Caco-2 (cell line): Measurements from ENCODE around the gene TBX15. TPM values are rescaled to one million over a fixed set of nuclear protein-coding genes. Genes with fewer than 3 reads are reported as not detected.

Experiments used
- BruUV-seq: library from RNA; stranded (reverse); fragments of 400-500 nt; replicated peaks from 2 replicates; lab custom pipeline; 2021; lab: Mats Ljungman, UMichigan
- CTCF ChIA-PET: fragments of 300-600 bp; sonication (Branson Sonifier 250); formaldehyde crosslinking; loops from one replicate; lab custom pipeline; 2022; ENCODE audit warnings: antibody characterized with exemption; lab: Charles Lee
- POLR2A ChIA-PET: fragments of 300-600 bp; sonication (Branson Sonifier 250); formaldehyde crosslinking; loops from one replicate; lab custom pipeline; 2022; ENCODE audit warnings: antibody characterized with exemption; lab: Charles Lee
- DNase-seq, 2 experiments: peaks; one replicate each; pipeline versions ENCODE4 v3.0.0 to v3.0.0-alpha.2; 2020 to 2022
- H3K27me3 ChIP-seq: replicated peaks from 2 replicates; pipeline ENCODE4 v1.6.0; 2011; ENCODE audit warnings: low read length; ENCODE audit not compliant: control insufficient read depth, insufficient read depth
- H3K36me3 ChIP-seq: 2 replicates; pipeline ENCODE4 v1.5.1; 2011; ENCODE audit warnings: low read length; ENCODE audit not compliant: control insufficient read depth, insufficient read depth
- H3K4me1 ChIP-seq: fragments of 250-450 bp; sonication (Bioruptor Pico); 2 replicates; pipeline ENCODE4 v1.5.1; 2020; ENCODE audit warnings: mild to moderate bottlenecking
- H3K4me3 ChIP-seq: 2 replicates; pipeline ENCODE4 v1.5.1; 2011; ENCODE audit warnings: low read depth, mild to moderate bottlenecking, control low read depth, low read length
- H3K9me3 ChIP-seq: fragments of 250-450 bp; sonication (Bioruptor Pico); 2 replicates; pipeline ENCODE4 v1.5.1; 2020; ENCODE audit warnings: mild to moderate bottlenecking, moderate library complexity
- H3K27ac Mint-ChIP-seq: one replicate; pipeline ENCODE4 v1.8.0; 2022; ENCODE audit warnings: mixed read lengths; ENCODE audit not compliant: unreplicated experiment
- H3K27me3 Mint-ChIP-seq: one replicate; pipeline ENCODE4 v1.8.0; 2022; ENCODE audit warnings: mixed read lengths; ENCODE audit not compliant: insufficient read depth, unreplicated experiment
- H3K36me3 Mint-ChIP-seq: one replicate; pipeline ENCODE4 v1.8.0; 2022; ENCODE audit warnings: mild to moderate bottlenecking, mixed read lengths; ENCODE audit not compliant: insufficient read depth, unreplicated experiment
- H3K4me1 Mint-ChIP-seq: one replicate; pipeline ENCODE4 v1.8.0; 2022; ENCODE audit warnings: low read depth, mixed read lengths; ENCODE audit not compliant: unreplicated experiment
- H3K4me3 Mint-ChIP-seq: one replicate; pipeline ENCODE4 v1.8.0; 2022; ENCODE audit warnings: mild to moderate bottlenecking, moderate library complexity, mixed read lengths; ENCODE audit not compliant: unreplicated experiment
- H3K9me3 Mint-ChIP-seq: one replicate; pipeline ENCODE4 v1.8.0; 2022; ENCODE audit warnings: mixed read lengths; ENCODE audit not compliant: unreplicated experiment
- CTCF ChIP-seq, 2 experiments: fragments of 200-600 bp in 1 of 2; IDR thresholded peaks; 1 replicate in 1 of 2; 2 replicates in 1 of 2; pipeline versions ENCODE4 v1.5.1 to v1.8.0; 2011 to 2022; ENCODE audit warnings: antibody characterized with exemption in 1 of 2, control low read depth in 1 of 2, inconsistent platforms in 1 of 2, low read depth in 1 of 2, low read length in 1 of 2, mild to moderate bottlenecking in 1 of 2, moderate library complexity in 1 of 2; ENCODE audit not compliant: insufficient read depth in 1 of 2, severe bottlenecking in 1 of 2, unreplicated experiment in 1 of 2
- intact Hi-C: fragments of 100-400 bp; cut with micrococcal nuclease; formaldehyde crosslinking; loops from one replicate; pipeline ENCODE4 v1.10.0; 2022; ENCODE audit not compliant: unreplicated experiment
- total RNA-seq: library from RNA; stranded (reverse); gene quantifications from 2 replicates; pipeline ENCODE4 v1.2.3, GENCODE V29; 2022

TBX15 gene
- total RNA-seq, 1 experiment from 2014 or later, result 0.11 TPM

DNA sequence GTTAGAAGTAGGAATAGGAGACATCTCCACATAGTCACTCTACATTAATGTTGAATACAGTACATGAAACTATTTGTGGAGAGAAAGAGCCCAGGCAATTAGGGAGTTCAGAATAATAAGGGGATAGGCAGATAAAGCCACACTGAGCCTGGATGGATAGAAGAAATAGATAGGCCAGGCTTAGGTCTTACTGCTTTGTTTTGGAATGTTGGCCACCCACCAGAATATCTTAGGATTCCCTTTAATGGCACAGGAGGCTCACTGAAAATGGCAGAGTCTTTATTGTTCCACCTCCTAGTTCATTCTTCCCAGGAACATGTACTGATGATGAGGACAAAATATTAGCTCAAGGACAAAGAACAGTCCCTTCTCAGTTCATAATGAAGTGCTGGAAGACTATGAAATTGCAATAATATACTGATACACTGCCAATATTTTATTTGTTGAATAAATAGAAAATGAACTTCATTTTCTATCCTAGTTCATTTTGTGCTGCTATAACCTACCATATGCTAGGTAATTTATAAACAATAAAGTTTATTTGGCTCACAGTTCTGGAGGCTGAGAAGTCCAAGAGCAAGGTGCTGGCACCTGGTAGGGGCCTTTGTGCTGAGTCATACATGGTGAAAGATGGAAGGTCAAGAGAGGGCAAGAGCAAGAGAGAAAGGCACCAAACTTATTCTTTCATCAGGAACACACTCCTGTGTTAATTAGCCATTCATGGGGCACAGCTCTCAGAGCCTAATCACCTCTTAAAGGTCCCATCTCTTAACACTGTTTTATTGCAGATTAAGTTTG, 87.3 kb downstream of the TBX15 start:
- ChIA-PET CTCF (no interaction called here), POLR2A (no interaction called here)
- no peaks in the 10 kb centered on the region for H3K9me3 ChIP-seq
- H3K4me3 ChIP-seq, result no peak overlapping the region
- no peaks in the 10 kb centered on the region for H3K4me1 Mint-ChIP-seq
- no peak for DNase-seq
- no peaks in the 10 kb centered on the region for H3K36me3 Mint-ChIP-seq
- intact Hi-C loops, result no loop called here
- no TSS peak for BruUV-seq
- H3K4me1 ChIP-seq, result no peaks in the 10 kb centered on the region
- no peaks in the 10 kb centered on the region for H3K27me3 Mint-ChIP-seq
- no peaks in the 10 kb centered on the region for H3K36me3 ChIP-seq
- H3K4me3 Mint-ChIP-seq, result no peak overlapping the region
- no peaks in the 10 kb centered on the region for H3K9me3 Mint-ChIP-seq
- no peaks in the 10 kb centered on the region for H3K27me3 ChIP-seq
- no peak for TF ChIP-seq CTCF (IDR thresholded peaks at IDR 0.05; ENCODE audit: insufficient read depth in 1 of 2, low read depth in 1 of 2, low read length in 1 of 2, severe bottlenecking in 1 of 2, unreplicated experiment in 1 of 2)
- no peak overlapping the region for H3K27ac Mint-ChIP-seq

DNA sequence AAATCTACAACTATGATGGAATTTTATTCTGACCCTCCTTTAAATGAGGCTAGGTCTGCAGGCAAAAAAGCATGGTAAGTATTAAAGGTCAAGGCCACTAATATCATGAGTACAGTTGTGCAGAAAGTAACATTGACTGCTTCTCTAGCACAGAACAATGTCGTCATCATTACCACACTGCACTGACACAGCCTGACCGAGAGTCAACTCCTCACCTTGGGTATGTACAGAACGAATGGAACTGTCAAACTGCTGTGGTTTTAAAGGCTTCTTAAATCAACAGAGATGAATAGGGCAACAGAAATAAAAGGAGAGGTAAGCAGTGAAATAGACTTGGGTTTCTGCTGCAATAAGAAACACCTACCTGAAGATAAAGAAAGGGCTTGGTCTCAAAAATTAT, 88.8 kb downstream of the TBX15 start:
- ChIA-PET POLR2A (no interaction called here), CTCF (no interaction called here)
- H3K4me1 ChIP-seq, result no peaks in the 10 kb centered on the region
- H3K36me3 ChIP-seq, result no peaks in the 10 kb centered on the region
- intact Hi-C loops, result no loop called here
- no peak overlapping the region for H3K4me3 Mint-ChIP-seq
- H3K27me3 ChIP-seq, result no peaks in the 10 kb centered on the region
- no peak for DNase-seq
- no TSS peak for BruUV-seq
- H3K4me3 ChIP-seq, result no peak overlapping the region
- no peaks in the 10 kb centered on the region for H3K9me3 ChIP-seq
- H3K9me3 Mint-ChIP-seq, result no peaks in the 10 kb centered on the region
- no peaks in the 10 kb centered on the region for H3K4me1 Mint-ChIP-seq
- no peaks in the 10 kb centered on the region for H3K27me3 Mint-ChIP-seq
- no peaks in the 10 kb centered on the region for H3K36me3 Mint-ChIP-seq
- H3K27ac Mint-ChIP-seq, result no peak overlapping the region
- no peak for TF ChIP-seq CTCF (IDR thresholded peaks at IDR 0.05; ENCODE audit: insufficient read depth in 1 of 2, low read depth in 1 of 2, low read length in 1 of 2, severe bottlenecking in 1 of 2, unreplicated experiment in 1 of 2)

GRCh38 chr1:118898712-118899111, 89.4 kb downstream of the TBX15 start:
- CTCF ChIA-PET, result no interaction called here
- Histone ChIP-seq H3K4me1 (no peaks in the 10 kb centered on the region), H3K36me3 (no peaks in the 10 kb centered on the region), H3K9me3 (no peaks in the 10 kb centered on the region), H3K4me3 (no peak overlapping the region), H3K27me3 (no peaks in the 10 kb centered on the region)
- Mint-ChIP-seq H3K4me1 (no peaks in the 10 kb centered on the region), H3K4me3 (no peak overlapping the region), H3K9me3 (no peaks in the 10 kb centered on the region), H3K27me3 (no peaks in the 10 kb centered on the region), H3K36me3 (no peaks in the 10 kb centered on the region), H3K27ac (no peak overlapping the region)
- no peak for DNase-seq
- TF ChIP-seq CTCF (IDR thresholded peaks at IDR 0.05; ENCODE audit: insufficient read depth in 1 of 2, low read depth in 1 of 2, low read length in 1 of 2, severe bottlenecking in 1 of 2, unreplicated experiment in 1 of 2), result no peak
- intact Hi-C loops, result no loop called here
- POLR2A ChIA-PET, result no interaction called here
- BruUV-seq, result no TSS peak
